Nucleus accumbens (tissue), 56 donors: Measurements from ENCODE around the gene NSUN2.
A peak's percentile ranks its signal among the peaks of the same experiment; 100 is the strongest.
"Not testable (repeated sequence)": the region's sequence is repeated elsewhere in the genome, so short reads cannot be mapped to it uniquely, and the experiment has no call there.

ENCODE experiments used
- DNase-seq, 56 donors: peaks; one replicate each; lab custom pipeline; 2025; lab: John Stamatoyannopoulos, UW

Gene NSUN2

DNA sequence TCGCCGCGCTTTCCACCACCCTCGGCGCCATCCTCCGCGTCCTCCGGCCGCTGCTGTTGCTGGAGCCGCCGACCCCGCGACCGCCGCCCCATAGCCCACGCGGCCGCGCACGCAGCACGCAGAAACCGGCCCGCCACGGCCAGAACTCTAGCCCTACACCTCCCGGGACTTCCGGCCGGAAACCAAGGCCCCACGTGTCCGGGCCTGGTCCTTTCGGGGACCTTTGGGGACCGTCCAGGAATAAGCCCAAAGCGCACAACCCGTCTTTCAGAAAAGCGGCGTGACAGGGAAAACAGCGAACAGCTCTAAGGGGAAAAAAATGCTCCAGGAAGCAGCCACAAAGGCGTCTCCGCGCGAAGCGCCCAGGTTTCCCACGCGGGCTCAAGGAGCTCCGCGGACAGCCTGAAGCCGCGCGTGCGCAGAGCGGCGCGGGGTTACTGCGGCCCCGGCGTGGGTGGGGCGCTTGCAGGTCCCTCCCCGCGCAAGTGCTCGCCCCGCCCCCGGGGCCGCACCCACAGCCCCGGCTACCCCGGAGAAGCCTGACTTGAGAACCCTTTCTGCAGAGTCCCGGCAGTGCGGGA is at the start of gene NSUN2, which contains the start of gene SRD5A1:
NSUN2 (minus strand) TSS at position 157 of the 581 bp plus-strand sequence; CDS start at position 92, 65 bp downstream.
SRD5A1 (plus strand) TSS at position 553 of the 581 bp plus-strand sequence. CDS start 137 bp downstream, outside the sequence.
- DNase-seq = peak; percentile 50 to 99 (median 91)

- DNase-seq = no peak
Observed at GRCh38 chr5:6682239-6682638, 49.4 kb upstream of the NSUN2 start.

DNA sequence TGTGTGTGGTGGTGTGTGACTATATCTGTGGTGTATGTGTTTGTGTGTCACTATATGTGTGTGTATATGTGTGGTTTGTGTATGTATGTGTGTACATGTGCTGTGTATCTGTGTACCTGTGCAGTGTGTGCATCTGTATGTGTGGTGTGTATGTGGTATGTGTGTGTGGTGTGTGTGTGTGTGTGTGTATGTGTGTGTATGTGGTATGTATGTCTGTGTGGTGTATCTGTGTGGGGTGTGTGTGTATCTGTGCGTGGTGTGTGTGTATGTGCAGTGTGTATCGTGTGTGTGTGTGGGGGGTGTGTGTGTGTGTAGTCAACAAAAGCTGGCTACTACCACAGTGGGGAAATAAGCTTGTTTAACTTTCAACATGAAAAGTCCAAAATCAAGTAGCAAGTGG is 48.8 kb upstream of the NSUN2 start:
- DNase-seq = no peak

DNA sequence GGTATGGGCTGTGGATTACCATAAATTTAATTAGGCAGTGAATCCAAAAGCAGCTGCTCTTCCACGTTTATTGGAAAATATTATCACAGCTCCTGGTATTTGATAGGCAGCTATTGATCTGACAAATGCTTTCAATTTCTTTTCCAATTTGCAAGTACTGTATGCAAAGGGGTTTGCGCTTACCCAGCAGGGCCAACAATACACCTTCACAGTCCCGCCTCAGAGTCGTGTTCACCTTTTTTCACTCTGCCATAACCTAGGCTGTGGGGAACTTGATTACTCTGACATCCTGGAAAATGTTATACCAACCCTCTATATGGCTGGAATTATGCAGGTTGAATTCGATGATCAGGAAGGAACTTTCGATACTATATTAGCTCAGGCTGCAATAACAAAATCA is 48.1 kb upstream of the NSUN2 start:
- DNase-seq = no peak

DNA sequence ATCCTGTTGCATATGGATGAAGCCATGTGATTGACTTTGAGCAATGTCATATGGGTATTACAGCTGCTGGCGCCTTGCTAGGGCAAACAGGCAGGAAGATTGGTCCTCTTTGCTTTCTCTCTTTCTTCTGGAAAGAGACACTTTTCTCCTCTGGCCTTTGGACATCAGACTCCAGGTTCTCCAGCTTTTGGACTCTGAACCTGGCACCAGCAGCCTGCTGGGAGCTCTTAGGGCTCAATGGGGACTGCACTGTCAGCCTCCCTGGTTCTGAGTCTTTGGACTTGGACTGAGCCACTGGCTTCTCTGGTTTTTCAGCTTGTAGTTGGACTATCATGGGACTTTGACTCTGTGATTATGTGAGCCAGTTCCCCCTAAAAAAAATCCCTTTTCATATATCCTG is 45.5 kb upstream of the NSUN2 start:
- DNase-seq = no peak

GRCh38 chr5:6676702-6677101 is 43.9 kb upstream of the NSUN2 start:
- DNase-seq = no peak

- DNase-seq = no peak
Observed at GRCh38 chr5:6675784-6676491, 43.1 kb upstream of the NSUN2 start.

DNA sequence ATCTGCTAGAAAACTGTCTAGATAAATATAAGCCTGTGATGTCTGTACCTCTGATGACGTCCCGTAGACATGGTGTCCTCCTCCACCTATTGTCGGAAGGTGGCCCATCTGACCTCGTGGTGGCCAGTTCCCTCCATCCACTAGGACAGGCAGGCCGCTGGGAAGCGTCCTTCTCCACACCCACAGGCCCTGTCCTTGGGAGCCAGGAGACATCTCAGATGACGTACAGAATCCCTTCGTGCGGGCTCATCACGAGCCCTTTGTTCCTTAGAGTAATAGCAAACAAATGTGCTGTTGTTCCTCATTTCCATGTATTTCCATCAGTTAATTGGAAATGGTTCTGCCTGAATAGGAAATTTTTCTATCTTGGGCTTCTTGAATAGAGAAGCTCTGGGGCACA is 42.0 kb upstream of the NSUN2 start:
- no peak for DNase-seq

DNA sequence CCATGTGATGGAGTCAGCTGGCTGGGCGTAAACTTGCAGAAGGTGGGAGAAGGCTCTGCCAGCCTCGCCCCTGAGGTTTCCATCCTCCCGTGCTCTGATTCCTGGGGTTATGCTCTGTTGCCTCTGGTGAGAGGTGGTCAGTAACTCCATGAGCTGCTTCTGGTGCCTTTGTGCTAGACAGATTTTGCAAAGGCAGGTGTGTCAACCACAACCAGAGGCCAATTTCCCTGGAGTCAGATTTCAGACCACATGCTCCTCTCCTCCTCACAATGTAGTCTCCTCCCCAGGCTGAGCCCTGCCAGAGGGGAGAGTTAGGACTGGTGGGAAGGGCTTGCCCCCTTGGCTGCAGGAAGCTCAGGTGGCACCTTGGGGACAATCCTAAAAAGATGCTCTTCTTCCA is 41.6 kb upstream of the NSUN2 start:
- no peak for DNase-seq

DNA sequence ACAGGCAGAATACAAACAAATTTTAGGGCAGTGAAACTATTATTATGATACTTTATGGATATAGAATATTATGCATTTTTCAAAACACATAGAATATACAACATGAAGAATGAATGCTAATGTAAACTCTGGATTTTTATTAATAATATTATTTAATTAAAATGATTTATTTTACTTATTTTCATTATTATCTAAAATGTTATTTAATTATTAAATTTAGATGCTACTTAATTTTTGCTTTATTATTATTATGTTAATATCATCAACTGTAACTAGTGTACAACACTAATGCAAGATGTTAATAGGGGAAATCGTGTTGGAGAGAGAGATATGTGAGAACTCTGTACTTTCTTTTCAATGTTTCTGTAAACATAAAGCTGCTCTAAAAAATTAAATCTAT is 41.1 kb upstream of the NSUN2 start:
- no peak for DNase-seq

DNA sequence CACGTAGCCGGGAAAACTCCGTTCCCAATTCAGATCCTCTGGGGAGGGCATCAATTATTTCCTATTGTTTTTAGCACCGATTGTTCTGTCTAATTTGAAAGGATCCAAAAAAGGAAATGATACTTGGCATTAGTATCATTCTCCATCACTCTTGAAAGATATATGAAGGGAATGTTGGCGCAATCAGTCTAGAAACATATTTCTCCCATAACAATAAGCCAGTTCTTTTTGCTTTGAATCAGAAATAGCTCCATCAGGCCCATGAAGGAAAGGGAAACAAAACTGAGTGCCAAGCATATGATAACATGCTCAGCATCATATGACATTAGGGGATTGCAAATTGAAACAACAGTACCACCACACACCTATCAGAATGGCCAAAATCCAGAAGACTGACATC is 40.2 kb upstream of the NSUN2 start:
- DNase-seq = no peak

DNA sequence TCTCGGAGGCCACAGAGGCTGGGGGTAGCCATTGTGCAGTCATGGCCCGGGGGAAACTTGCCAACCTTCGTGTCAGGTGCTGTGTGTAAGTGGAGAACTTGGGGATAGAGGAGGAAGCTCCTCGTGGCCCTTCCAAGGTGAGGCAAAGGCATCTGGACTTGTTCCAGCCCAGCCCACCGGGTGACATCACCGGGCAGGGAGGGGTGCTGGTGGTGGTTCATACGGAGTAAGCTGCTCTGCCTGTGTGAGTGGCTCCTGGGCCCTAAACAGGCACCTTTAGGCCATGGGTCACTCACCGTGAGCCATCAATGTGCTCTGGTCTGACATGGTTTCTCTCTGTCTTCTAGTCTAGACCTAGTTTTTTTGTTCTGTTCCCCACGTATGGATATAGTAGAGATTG is 35.9 kb upstream of the NSUN2 start:
- not testable (repeated sequence) for DNase-seq

- DNase-seq = no peak
Observed at GRCh38 chr5:6667648-6668047, 34.8 kb upstream of the NSUN2 start.

- DNase-seq = no peak
Observed at GRCh38 chr5:6666762-6667161, 33.9 kb upstream of the NSUN2 start.

- DNase-seq = no peak
Observed at GRCh38 chr5:6660688-6661087, 27.8 kb upstream of the NSUN2 start.

DNA sequence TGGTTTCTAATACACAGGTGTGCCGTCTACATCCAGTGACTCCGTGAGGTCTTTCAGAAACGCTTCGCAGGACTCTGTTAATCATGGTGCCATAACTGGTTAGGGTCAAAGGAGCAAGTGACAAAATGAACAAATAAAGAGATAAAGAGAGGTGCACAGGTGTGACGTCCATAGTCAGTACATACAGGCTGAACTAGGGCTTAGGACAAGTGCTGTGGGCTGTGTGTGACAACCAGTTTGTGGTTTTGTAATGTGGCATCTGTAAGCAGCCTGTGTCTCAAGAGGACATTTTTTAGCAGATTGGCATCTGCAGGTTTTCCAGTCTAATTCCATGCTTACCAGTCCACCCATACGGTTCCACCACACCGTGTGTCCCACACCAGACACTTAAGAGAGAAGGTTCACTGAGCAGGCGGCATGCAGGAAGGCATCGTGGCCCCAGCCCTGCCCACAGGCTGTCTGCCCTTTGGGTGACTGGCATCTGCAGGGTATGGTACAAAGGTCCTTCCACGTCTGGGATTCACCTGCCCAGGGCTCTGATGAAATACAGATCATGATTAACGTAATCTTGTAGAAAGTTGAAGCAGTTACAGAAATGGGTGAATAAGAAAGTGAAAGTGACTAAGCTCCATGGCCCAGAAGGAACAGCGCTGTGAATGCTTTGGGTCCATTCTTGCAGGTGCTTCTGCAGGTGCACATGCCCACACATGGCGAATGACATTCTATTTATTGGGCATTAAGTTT is 27.3 kb upstream of the NSUN2 start:
- DNase-seq = no peak

- no peak for DNase-seq
Observed at GRCh38 chr5:6656680-6657079, 23.8 kb upstream of the NSUN2 start.

- no peak for DNase-seq
Observed at GRCh38 chr5:6655432-6655831, 22.6 kb upstream of the NSUN2 start.

DNA sequence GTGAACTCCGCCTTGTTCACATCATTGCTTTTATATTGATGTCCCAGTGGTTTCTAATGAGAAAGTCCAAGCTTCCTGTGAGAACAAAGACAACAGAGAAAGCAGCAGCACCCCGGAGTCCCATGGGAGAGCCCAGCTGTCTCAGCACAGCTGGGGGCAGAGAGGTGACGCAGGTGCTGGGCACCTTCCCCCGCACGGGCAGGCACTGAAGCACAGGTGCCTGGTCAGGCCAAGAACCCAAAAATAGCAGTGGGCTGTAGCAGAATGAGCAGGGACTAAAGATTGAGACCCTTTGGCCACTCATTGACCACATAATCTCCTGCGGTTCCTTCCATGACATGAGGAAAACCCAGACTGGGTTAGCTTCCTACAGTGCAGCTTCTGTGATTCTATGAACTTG is 19.2 kb upstream of the NSUN2 start:
- no peak for DNase-seq

- no peak for DNase-seq
Observed at GRCh38 chr5:6649681-6650080, 16.8 kb upstream of the NSUN2 start.

DNA sequence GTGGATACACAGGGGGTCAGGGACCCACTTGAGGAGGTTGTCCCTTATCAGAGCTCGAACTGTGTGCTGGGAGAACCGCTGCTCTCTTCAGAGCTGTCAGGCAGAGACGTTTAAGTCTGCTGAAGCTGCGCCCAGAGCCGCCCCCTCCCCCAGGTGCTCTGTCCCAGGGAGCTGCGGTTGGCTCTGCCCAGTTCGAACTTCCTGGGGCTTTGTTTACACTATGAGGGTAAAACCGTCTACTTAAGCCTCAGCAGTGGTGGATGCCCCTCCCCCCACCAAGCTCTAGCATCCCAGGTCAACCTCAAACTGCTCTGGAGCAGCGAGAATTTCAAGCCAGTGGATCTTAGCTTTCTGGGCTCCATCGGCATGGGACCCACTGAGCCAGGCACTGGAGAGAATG is 16.3 kb upstream of the NSUN2 start:
- no peak for DNase-seq
